ENCODE results near the gene EFEMP2.

EFEMP2 gene

DNA sequence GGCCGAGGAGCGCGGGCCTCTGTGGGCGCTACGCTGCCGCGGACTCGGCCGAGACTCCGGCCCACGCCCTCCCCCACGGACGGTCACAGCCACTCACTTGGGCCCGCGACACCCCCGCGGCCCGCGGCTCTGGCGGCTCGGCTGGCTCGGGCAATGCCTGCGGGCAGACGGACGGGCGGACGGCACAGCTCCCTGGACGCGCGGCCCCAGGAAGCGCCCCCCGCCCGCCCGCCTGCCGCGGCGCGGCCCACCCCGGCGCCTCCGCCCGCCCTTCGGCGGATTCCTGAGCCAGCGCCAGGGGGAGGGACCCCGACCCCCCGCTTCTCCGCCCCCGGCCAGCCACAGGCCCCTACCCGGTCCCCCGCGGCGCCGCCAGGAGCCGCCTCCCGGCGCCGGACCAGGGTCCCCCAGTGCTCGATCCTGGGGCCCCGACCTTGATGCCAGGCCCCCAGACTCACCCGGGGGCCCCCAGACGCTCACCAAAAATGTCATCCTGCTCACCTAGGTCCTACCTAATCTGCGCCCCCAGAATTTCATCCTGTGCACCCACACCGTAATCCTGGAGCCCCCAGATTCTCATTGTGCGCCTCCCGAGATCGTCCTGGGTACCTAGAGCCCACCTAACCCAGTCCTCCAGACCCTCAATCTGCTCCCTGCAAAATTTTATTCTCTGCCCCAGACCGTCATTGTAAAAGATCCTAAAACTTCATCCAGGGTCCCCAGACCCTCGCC lies at the start of gene EFEMP2:
EFEMP2 (minus strand) TSS at position 215 of the 732 bp plus-strand sequence. CDS start 446 bp downstream, outside the sequence.
- DNase-seq (ENCODE audit: low read depth in 2 of 2, low spot score in 1 of 2), result no peak

GRCh38 chr11:65921876-65922275 lies 49.3 kb upstream of the EFEMP2 start:
- no peak for DNase-seq (ENCODE audit: low read depth in 2 of 2, low spot score in 1 of 2)

- no peak for DNase-seq (ENCODE audit: low read depth in 2 of 2, low spot score in 1 of 2)
Observed at GRCh38 chr11:65921033-65921555, 48.5 kb upstream of the EFEMP2 start.

GRCh38 chr11:65920372-65920802 lies 47.8 kb upstream of the EFEMP2 start:
- no peak for DNase-seq (ENCODE audit: low read depth in 2 of 2, low spot score in 1 of 2)

DNA sequence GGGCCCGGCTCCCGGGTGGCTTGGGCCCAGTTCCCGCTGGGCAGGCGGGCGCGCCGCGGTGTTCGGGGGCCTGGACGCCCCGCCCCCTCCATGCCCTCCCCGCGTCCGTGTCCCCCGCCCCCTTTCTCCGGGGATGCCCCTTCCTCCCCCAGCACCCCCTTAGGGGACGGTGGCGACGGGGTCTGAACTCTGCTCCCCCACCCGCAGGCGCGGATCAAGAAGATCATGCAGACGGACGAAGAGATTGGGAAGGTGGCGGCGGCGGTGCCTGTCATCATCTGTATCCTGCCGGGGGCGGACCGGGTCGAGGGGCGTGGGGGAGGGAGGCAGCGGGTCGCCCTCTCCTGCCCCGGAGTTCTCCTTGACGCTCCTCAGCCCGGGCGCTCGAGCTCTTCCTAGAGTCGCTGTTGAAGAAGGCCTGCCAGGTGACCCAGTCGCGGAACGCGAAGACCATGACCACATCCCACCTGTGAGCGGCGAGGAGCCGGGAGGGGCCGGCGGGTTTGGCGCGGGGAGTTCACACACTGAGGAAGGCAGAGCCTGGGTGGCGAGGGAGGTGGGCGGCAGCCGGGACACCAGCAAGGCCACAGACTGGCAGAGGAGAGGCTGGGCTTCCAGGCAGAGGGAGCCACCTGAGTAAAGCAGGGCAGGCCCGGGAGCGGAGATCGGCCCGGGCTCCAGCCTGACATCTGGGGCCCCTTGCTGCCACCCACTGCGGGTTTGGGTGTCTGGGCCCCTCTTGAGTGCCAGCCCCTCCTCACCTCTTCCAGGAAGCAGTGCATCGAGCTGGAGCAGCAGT lies 47.2 kb upstream of the EFEMP2 start:
- DNase-seq (ENCODE audit: low read depth in 2 of 2, low spot score in 1 of 2), result peak in 1 of 2 donors; percentile 44

- DNase-seq (ENCODE audit: low read depth in 2 of 2, low spot score in 1 of 2), result peak; percentile 97 to 99
Observed at GRCh38 chr11:65919141-65919572, 46.6 kb upstream of the EFEMP2 start, which contains the start of gene DRAP1. Gene DRAP1, plus strand, starts transcription at chr11:65919426. Its CDS starts 76 bp downstream, at chr11:65919502.

- no peak for DNase-seq (ENCODE audit: low read depth in 2 of 2, low spot score in 1 of 2)
Observed at GRCh38 chr11:65918211-65919140, 45.9 kb upstream of the EFEMP2 start, which contains the start of gene C11orf68. Gene C11orf68, minus strand, starts transcription at chr11:65919062. Its CDS starts 31 bp downstream, at chr11:65919031.

GRCh38 chr11:65917434-65918210 lies 45.0 kb upstream of the EFEMP2 start:
- DNase-seq (ENCODE audit: low read depth in 2 of 2, low spot score in 1 of 2), result no peak

- no peak for DNase-seq (ENCODE audit: low read depth in 2 of 2, low spot score in 1 of 2)
Observed at GRCh38 chr11:65917077-65917433, 44.5 kb upstream of the EFEMP2 start.

- DNase-seq (ENCODE audit: low read depth in 2 of 2, low spot score in 1 of 2), result no peak
Observed at GRCh38 chr11:65916391-65916790, 43.8 kb upstream of the EFEMP2 start.

- DNase-seq (ENCODE audit: low read depth in 2 of 2, low spot score in 1 of 2), result no peak
Observed at GRCh38 chr11:65915821-65916251, 43.2 kb upstream of the EFEMP2 start.

DNA sequence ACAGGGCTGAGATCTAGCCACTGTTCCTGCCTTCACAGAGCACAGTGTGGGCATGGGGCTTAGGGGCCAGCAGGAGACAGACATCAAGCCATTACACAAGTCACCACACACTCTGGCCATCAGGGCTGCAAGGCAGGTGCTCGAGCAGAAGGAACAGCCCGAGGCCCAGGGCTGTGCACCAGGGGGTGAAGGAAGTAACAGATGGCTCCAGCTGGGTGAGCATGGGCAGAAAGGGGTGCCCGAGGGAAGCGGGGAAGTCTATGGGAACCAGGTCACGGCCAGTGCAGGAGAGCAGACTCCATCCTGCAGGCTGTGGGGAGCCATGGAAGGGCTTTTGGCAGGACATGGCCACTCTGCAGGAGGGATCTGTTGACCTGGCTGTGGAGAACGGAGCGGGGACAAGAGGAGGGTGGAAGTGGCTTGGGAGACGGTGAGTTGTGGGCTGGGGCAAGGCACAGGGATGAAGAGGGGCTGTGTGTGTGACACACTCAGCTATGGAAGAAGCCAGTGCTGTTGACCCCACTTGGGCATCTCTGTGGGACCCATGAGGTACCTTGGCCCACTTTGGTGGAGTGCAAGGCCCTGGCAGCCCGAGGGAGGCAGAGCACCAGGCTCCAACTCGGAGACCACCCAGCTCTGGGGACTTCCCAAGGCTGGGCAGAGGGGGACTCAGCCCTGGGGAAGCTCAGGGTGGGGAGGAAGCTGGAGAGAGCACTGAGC lies 42.7 kb upstream of the EFEMP2 start:
- no peak for DNase-seq (ENCODE audit: low read depth in 2 of 2, low spot score in 1 of 2)

DNA sequence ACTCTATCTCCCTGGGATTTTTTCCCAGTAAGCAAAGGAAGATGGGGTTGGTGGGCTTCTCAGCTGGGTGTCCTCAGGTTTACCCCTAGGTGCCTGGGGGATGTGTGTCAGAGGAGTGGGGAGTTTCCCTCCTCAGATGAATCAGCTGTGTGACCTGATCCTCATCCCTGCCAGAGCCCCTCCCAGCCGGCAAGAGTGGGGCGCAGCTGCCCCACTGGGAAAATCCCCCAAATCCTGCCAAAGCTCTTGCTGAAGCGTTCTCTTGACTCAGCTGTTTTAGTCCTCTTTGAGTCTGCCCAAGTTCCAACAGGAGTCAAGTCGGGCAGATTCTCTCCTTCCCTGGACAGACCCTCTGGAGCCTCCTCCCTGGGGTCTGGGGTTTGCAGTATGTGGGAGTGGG lies 40.2 kb upstream of the EFEMP2 start:
- no peak for DNase-seq (ENCODE audit: low read depth in 2 of 2, low spot score in 1 of 2)

- no peak for DNase-seq (ENCODE audit: low read depth in 2 of 2, low spot score in 1 of 2)
Observed at GRCh38 chr11:65911682-65912568, 39.3 kb upstream of the EFEMP2 start.

- DNase-seq (ENCODE audit: low read depth in 2 of 2, low spot score in 1 of 2), result no peak
Observed at GRCh38 chr11:65907878-65908277, 35.3 kb upstream of the EFEMP2 start.

DNA sequence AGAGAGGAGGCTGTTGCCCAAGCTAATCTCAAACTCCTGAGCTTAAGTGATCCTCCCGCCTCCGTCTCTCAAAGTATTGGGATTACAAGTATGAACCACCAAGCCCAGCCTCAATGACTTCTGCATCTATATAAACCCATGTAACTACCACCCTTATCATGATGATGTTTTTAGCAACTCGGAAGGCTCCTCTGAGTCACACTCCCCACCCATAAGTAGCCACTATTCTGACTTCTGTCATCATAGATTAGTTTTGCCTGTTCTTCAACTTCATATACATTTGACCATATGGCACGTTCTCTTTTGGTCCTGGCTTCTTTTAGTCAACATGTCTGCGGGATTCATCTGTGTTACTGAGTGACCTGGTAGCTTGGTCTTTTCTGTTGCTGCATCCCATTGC lies 34.0 kb upstream of the EFEMP2 start:
- no peak for DNase-seq (ENCODE audit: low read depth in 2 of 2, low spot score in 1 of 2)

- no peak for DNase-seq (ENCODE audit: low read depth in 2 of 2, low spot score in 1 of 2)
Observed at GRCh38 chr11:65903715-65904114, 31.1 kb upstream of the EFEMP2 start.

GRCh38 chr11:65903068-65903481 lies 30.5 kb upstream of the EFEMP2 start:
- no peak for DNase-seq (ENCODE audit: low read depth in 2 of 2, low spot score in 1 of 2)

DNA sequence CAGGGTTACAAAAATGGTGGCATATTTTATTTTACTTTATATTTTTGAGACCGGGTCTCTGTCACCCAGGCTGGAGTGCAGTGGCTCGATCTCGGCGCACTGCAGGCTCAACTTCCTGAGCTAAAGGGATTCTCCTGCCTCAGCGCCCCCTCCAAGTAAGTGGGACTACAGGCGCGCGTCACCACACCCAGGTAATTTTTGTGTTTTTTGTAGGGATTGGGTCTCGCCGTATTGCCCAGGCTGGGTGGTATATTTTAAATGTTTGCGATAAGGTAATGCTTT lies 28.2 kb upstream of the EFEMP2 start:
- no peak for DNase-seq (ENCODE audit: low read depth in 2 of 2, low spot score in 1 of 2)

All from stimulated activated CD8-positive, alpha-beta memory T cell treated with anti-CD3 and anti-CD28 coated beads, Interleukin-4, amount 100 ng/mL, for 4 hours (primary cell).